HepG2 (cell line): ENCODE measurements around the gene MAN2A2. TPM values are rescaled to one million over a fixed set of nuclear protein-coding genes. Genes with fewer than 3 reads are reported as not detected.

Experiments
- ATAC-seq: fragments of 200-7000 bp; cut with Tn5 transposase; 3 replicates; pipeline ENCODE4 v1.9.1; 2020; ENCODE audit warnings: mild to moderate bottlenecking, moderate library complexity
- Bru-seq: library from RNA; stranded (reverse); fragments of 400-500 nt; gene quantifications from one replicate; lab custom pipeline; 2021; lab: Mats Ljungman, UMichigan
- BruChase-seq, 2 experiments: library from RNA; stranded (reverse); fragments of 400-500 nt; gene quantifications; one replicate each; lab custom pipeline; 2021; lab: Mats Ljungman, UMichigan
- BruUV-seq: library from RNA; stranded (reverse); fragments of 400-500 nt; replicated peaks from 2 replicates; lab custom pipeline; 2021; lab: Mats Ljungman, UMichigan
- CTCF ChIA-PET: fragments of 300-600 bp; formaldehyde crosslinking; extraction: SDS; loops from one replicate; lab custom pipeline; 2021; ENCODE audit warnings: low total read pairs, inconsistent platforms, low intra/inter-chr PET ratio; lab: Yijun Ruan, JAX
- POLR2A ChIA-PET: fragments of 350-600 bp; sonication (Branson Sonifier 250); formaldehyde crosslinking; loops from one replicate; lab custom pipeline; 2020; ENCODE audit warnings: antibody characterized with exemption, inconsistent platforms; lab: Yijun Ruan, JAX
- DNase-seq: peaks from one replicate; pipeline ENCODE4 v3.0.0-alpha.2; 2015; ENCODE audit warnings: low spot score
- FAIRE-seq: peaks from 3 replicates; lab custom pipeline; 2011; peaks lifted over from hg19 to GRCh38; lab: Jason Lieb, UNC
- H2AFZ ChIP-seq: one replicate; pipeline ENCODE4 v1.6.1; 2011; ENCODE audit warnings: low read length, inconsistent platforms
- H3K27ac ChIP-seq: fragments of 300-600 bp; 3 replicates; pipeline ENCODE4 v1.8.0; 2011; ENCODE audit warnings: mixed run types, mild to moderate bottlenecking, mixed read lengths, low read length, inconsistent platforms; ENCODE audit not compliant: insufficient read depth; ENCODE audit errors: extremely low read length
- H3K27me3 ChIP-seq, 2 experiments: fragments of 200-600 bp in 1 of 2; 2 replicates in 1 of 2; 3 replicates in 1 of 2; pipeline versions ENCODE4 v1.6.0 to v1.8.0; 2011; ENCODE audit warnings: low read length in 2 of 2, mild to moderate bottlenecking in 2 of 2, moderate library complexity in 2 of 2, inconsistent platforms in 1 of 2; ENCODE audit not compliant: insufficient read depth in 2 of 2, control insufficient read depth in 1 of 2
- H3K36me3 ChIP-seq, 2 experiments: fragments of 200-600 bp in 1 of 2; replicated peaks in 1 of 2; 2 replicates in 1 of 2; 3 replicates in 1 of 2; pipeline versions ENCODE4 v1.5.1 to v1.8.0; 2011; ENCODE audit warnings: low read length in 2 of 2, inconsistent platforms in 1 of 2; ENCODE audit not compliant: insufficient read depth in 2 of 2, control insufficient read depth in 1 of 2
- H3K4me1 ChIP-seq: 2 replicates; pipeline ENCODE4 v1.5.1; 2012; ENCODE audit warnings: low read length, inconsistent platforms; ENCODE audit not compliant: insufficient read depth
- H3K4me2 ChIP-seq: 2 replicates; pipeline ENCODE4 v1.6.0; 2011; ENCODE audit warnings: low read depth, low read length, inconsistent platforms
- H3K4me3 ChIP-seq, 3 experiments: fragments of 200-600 bp in 1 of 3; sonication (generic), shearing (Covaris generic) in 1 of 3; replicated peaks in 1 of 3; 2 replicates each; pipeline ENCODE4 v1.5.1; 2011 to 2016; ENCODE audit warnings: low read length in 3 of 3, inconsistent platforms in 2 of 3, low read depth in 2 of 3, mild to moderate bottlenecking in 2 of 3, control low read depth in 1 of 3, mixed read lengths in 1 of 3; ENCODE audit not compliant: insufficient read depth in 1 of 3
- H3K79me2 ChIP-seq: one replicate; pipeline ENCODE4 v1.6.1; 2011; ENCODE audit warnings: low read length, inconsistent platforms; ENCODE audit not compliant: insufficient read depth
- H3K9ac ChIP-seq: 2 replicates; pipeline ENCODE4 v1.6.0; 2011; ENCODE audit warnings: mild to moderate bottlenecking, low read depth, low read length, inconsistent platforms; ENCODE audit not compliant: insufficient read depth
- H3K9me3 ChIP-seq: 2 replicates; pipeline ENCODE4 v1.5.1; 2012; ENCODE audit warnings: mild to moderate bottlenecking, low read length
- H4K20me1 ChIP-seq: 2 replicates; pipeline ENCODE4 v1.6.0; 2011; ENCODE audit warnings: inconsistent platforms, mild to moderate bottlenecking, low read length, moderate library complexity; ENCODE audit not compliant: insufficient read depth
- GABPB1 ChIP-seq: IDR thresholded peaks from 2 replicates; pipeline ENCODE4 v1.6.1; 2016; ENCODE audit warnings: mild to moderate bottlenecking, missing genetic modification reagents, moderate library complexity, missing compliant biosample characterization
- GPBP1L1 ChIP-seq: sonication (generic); formaldehyde crosslinking; IDR thresholded peaks from 2 replicates; pipeline ENCODE4 v1.5.0; 2020; ENCODE audit warnings: mild to moderate bottlenecking, missing genetic modification reagents
- MLLT10 ChIP-seq: sonication (generic); formaldehyde crosslinking; IDR thresholded peaks from 2 replicates; pipeline ENCODE4 v1.4.0; 2020; ENCODE audit warnings: missing genetic modification reagents
- NFYC ChIP-seq: IDR thresholded peaks from 2 replicates; pipeline ENCODE4 v1.6.1; 2016; ENCODE audit warnings: missing genetic modification reagents, missing compliant biosample characterization
- NPAS2 ChIP-seq: sonication (generic); formaldehyde crosslinking; IDR thresholded peaks from 2 replicates; pipeline ENCODE4 v1.8.0; 2022; ENCODE audit warnings: mild to moderate bottlenecking, missing genetic modification reagents, borderline replicate concordance
- NR0B2 ChIP-seq: sonication (generic); formaldehyde crosslinking; IDR thresholded peaks from 2 replicates; pipeline ENCODE4 v1.4.0; 2020; ENCODE audit warnings: mild to moderate bottlenecking, missing genetic modification reagents
- SMARCE1 ChIP-seq: fragments of 450-650 bp; IDR thresholded peaks from 2 replicates; pipeline ENCODE4 v1.6.1; 2017; ENCODE audit warnings: borderline replicate concordance
- ZBTB25 ChIP-seq: IDR thresholded peaks from 2 replicates; pipeline ENCODE4 v1.6.1; 2018; ENCODE audit warnings: missing genetic modification reagents
- ZNF121 ChIP-seq: sonication (generic); formaldehyde crosslinking; IDR thresholded peaks from 2 replicates; pipeline ENCODE4 v1.5.0; 2020; ENCODE audit warnings: mild to moderate bottlenecking, missing genetic modification reagents
- ZNF501 ChIP-seq: sonication (generic); formaldehyde crosslinking; IDR thresholded peaks from 2 replicates; pipeline ENCODE4 v1.5.1; 2020; ENCODE audit warnings: mild to moderate bottlenecking, moderate library complexity, missing genetic modification reagents
- WGBS: methylation state at CpG from one replicate; pipeline ENCODE4 v1.1.6; 2017; ENCODE audit warnings: low lambda C conversion rate; 5-methylcytosine and 5-hydroxymethylcytosine counted together
- in situ Hi-C: cut with HindIII; loops from 2 replicates; pipeline ENCODE4 v1.10.0; 2017; ENCODE audit warnings: low pct_unique_long_range_greater_than_20kb; ENCODE audit not compliant: extremely low pct_ligation_motif_present
- intact Hi-C: fragments of 100-400 bp; cut with micrococcal nuclease; formaldehyde crosslinking; loops from one replicate; pipeline ENCODE4 v1.10.0; 2022; ENCODE audit not compliant: unreplicated experiment
- long read RNA-seq, 2 experiments: library from RNA in 1 of 2; library from polyadenylated mRNA in 1 of 2; stranded (forward) in 1 of 2; unstranded in 1 of 2; transcript quantifications; one replicate each; pipeline ENCODE4 v2.0.0, GENCODE V29; 2019 to 2022
- polyA minus RNA-seq, 3 experiments: library from RNA; depleted of rRNA, polyadenylated mRNA; stranded (reverse); fragments of >200 nt; gene quantifications; 2 replicates each; pipeline ENCODE4 v1.2.3, GENCODE V29; 2011; ENCODE audit warnings: low replicate concordance in 1 of 3
- polyA plus RNA-seq, 8 experiments: library from polyadenylated mRNA; depleted of rRNA in 3 of 8; stranded (reverse) in 7 of 8; unstranded in 1 of 8; fragments of >200 nt; fragmentation: Illumina TruSeq in 4 of 8; extraction: Trizol in 4 of 8; gene quantifications; 2 replicates each; pipeline versions ENCODE4 v1.2.1 to v1.2.3, GENCODE V29; 2011 to 2016; ENCODE audit warnings: low read depth in 4 of 8, missing spikeins in 1 of 8, mixed read lengths in 1 of 8; ENCODE audit not compliant: insufficient read depth in 1 of 8
- total RNA-seq, 5 experiments: library from RNA; depleted of rRNA; stranded (reverse); fragments of >200 nt; fragmentation: Illumina TruSeq; extraction: Trizol; gene quantifications; 2 replicates each; pipeline ENCODE4 v1.2.3, GENCODE V29; 2016; ENCODE audit warnings: low read depth in 1 of 5

The MAN2A2 gene
- total RNA-seq (2016; rRNA removed; fragmentation: Illumina TruSeq; extraction: Trizol) = 6.7 and 17.5 TPM in 2 replicates
- total RNA-seq (2016; cell fraction: cytosol; rRNA removed; fragmentation: Illumina TruSeq; extraction: Trizol; ENCODE audit: low read depth) = 8.9 and 9.3 TPM in 2 replicates
- 5.6 and 21.4 TPM in 2 replicates for total RNA-seq (2016; cell fraction: insoluble cytoplasmic fraction; rRNA removed; fragmentation: Illumina TruSeq; extraction: Trizol)
- total RNA-seq (2016; cell fraction: membrane; rRNA removed; fragmentation: Illumina TruSeq; extraction: Trizol) = 9.6 and 10.0 TPM in 2 replicates
- 31.3 and 36.5 TPM in 2 replicates for total RNA-seq (2016; cell fraction: nucleus; rRNA removed; fragmentation: Illumina TruSeq; extraction: Trizol)
- 43.8 and 51.5 TPM in 2 replicates for polyA plus RNA-seq (2011; rRNA removed)
- polyA plus RNA-seq (2011; cell fraction: cytosol; rRNA removed) = 18.4 and 29.4 TPM in 2 replicates
- 296 and 398 TPM in 2 replicates for polyA plus RNA-seq (2011; cell fraction: nucleus; rRNA removed)
- polyA plus RNA-seq (2012) = 13.2 and 18.7 TPM in 2 replicates
- 1.5 and 2.3 TPM in 2 replicates for polyA plus RNA-seq (2016; cell fraction: cytosol; fragmentation: Illumina TruSeq; extraction: Trizol; ENCODE audit: low read depth)
- 7.9 and 9.3 TPM in 2 replicates for polyA plus RNA-seq (2016; cell fraction: insoluble cytoplasmic fraction; fragmentation: Illumina TruSeq; extraction: Trizol; ENCODE audit: low read depth)
- polyA plus RNA-seq (2016; cell fraction: membrane; fragmentation: Illumina TruSeq; extraction: Trizol; ENCODE audit: low read depth) = 5.8 and 8.8 TPM in 2 replicates
- polyA plus RNA-seq (2016; cell fraction: nucleus; fragmentation: Illumina TruSeq; extraction: Trizol; ENCODE audit: insufficient read depth, low read depth) = 117 and 126 TPM in 2 replicates
- polyA minus RNA-seq (2011; rRNA and poly(A)+ RNA removed; ENCODE audit: low replicate concordance) = 46.3 and 58.9 TPM in 2 replicates
- polyA minus RNA-seq (2011; cell fraction: cytosol; rRNA and poly(A)+ RNA removed) = 16.2 and 16.4 TPM in 2 replicates
- 38.2 and 38.5 TPM in 2 replicates for polyA minus RNA-seq (2011; cell fraction: nucleus; rRNA and poly(A)+ RNA removed)
- Bru-seq, nascent RNA = percentile 52 among the genes with signal in this experiment
- percentile 76 among the genes with signal in this experiment for BruChase-seq, experiment 1, labeled RNA remaining after a 6-hour chase
- percentile 66 among the genes with signal in this experiment for BruChase-seq, experiment 2, labeled RNA remaining after a 2-hour chase
- long read RNA-seq, experiment 1, partial matches to known transcripts = 6 of 10 reads
- long read RNA-seq, experiment 1, other reads (novel, unspliced or antisense) = 4 of 10 reads
- long read RNA-seq, experiment 2, partial matches to known transcripts = 9 of 40 reads
- long read RNA-seq, experiment 2, other reads (novel, unspliced or antisense) = 31 of 40 reads

DNA sequence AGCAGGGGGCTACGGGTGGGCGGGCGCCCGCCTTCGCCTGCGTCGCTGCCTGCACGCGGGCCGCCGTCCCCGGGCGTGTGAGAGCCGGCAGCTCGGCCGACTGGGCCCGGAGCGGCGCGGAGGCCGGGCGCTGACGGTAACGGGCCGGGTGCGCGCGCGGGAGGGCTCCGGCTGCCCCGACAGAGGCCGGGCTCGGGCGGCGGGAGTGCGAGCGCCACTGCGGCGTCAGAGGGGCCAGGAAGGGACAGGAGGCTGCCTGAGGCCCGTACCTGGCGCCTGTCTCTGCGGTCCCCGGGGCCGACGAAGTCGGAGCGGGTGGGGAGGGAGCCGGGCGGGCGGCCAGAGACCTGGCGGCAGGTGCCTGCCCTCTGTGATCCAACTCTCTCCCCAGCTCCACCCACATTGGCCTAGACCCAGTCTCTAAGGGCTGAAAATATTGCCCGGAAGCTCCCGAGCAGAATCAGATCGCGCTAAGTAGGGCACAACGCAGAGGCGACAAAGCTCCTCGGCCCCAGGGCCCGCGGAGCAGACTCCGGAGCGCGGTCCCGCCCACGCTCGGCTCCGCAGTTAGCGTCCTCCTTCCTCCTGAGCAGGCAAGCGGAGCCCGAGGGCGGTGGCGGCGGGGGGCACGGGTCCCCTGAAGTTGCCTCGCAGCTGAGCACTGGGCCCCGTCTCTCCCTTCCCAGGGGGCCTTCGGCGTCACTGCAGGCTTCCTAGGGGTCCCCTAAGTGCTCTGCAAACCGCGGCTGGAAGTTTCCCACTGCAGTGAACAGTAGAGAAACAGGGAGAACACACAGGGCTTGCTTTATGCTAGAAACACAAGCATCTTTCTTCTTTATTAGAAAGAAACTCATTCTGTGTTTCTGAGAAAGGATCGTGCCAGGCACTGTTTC lies at the start of gene MAN2A2:
Gene MAN2A2 (plus strand): TSS at position 463 of the 893 bp plus-strand sequence. CDS start 906 bp downstream, outside the sequence.
- Histone ChIP-seq H3K36me3 (peaks cover 7 to 29% of the 10 kb centered on the region in 2 experiments; a peak in 4 of 5 replicates), H3K27me3 (peaks cover 0 to 1% of the 10 kb centered on the region in 2 experiments; a peak in 1 of 5 replicates), H3K9ac (peak within 1 kb of the TSS; percentile 77), H4K20me1 (no peaks in the 10 kb centered on the region), H3K4me1 (peaks cover 20% of the 10 kb centered on the region), H3K4me2 (peak within 1 kb of the TSS; percentile 83), H3K9me3 (no peaks in the 10 kb centered on the region), H3K4me3 (peak within 1 kb of the TSS; percentile 71 to 89 (median 81)), H3K27ac (peak within 1 kb of the TSS; percentile 64), H3K79me2 (no peaks in the 10 kb centered on the region), H2AFZ (peak within 1 kb of the TSS; percentile 77)
- BruUV-seq = no TSS peak
- intact Hi-C loops = loop anchor here (1.0 kb wide), 2 partner anchors 31 to 186 kb away; partner anchors contain the start of gene BLM
- DNase-seq (peak; percentile 15), FAIRE-seq (no peak), ATAC-seq (peak; percentile 70)
- WGBS = 2% methylated on average over 11 of the region's 81 CpGs
- in situ Hi-C loops = no loop called here
- ChIA-PET CTCF (interaction anchor here (0.9 to 1.9 kb wide), 2 partner anchors 30 to 32 kb away, joined by 3 to 5 read pairs; partner anchors contain the start of genes HDDC3 and UNC45A), POLR2A (interaction anchor here (1.0 to 4.4 kb wide), 13 partner anchors 10 to 186 kb away, joined by 3 to 45 read pairs (median 5); partner anchors contain the start of genes BLM, FES, HDDC3 and RCCD1)
- TF ChIP-seq GPBP1L1 (CRISPR knock-in tag) = no peak
- no peak for TF ChIP-seq SMARCE1
- no peak for TF ChIP-seq ZBTB25 (CRISPR knock-in tag)
- no peak for TF ChIP-seq ZNF121 (CRISPR knock-in tag)
- TF ChIP-seq ZNF501 (CRISPR knock-in tag) = peak; percentile 23; the same call in 1 of the 2 replicates
- no peak for TF ChIP-seq MLLT10 (CRISPR knock-in tag)
- TF ChIP-seq NPAS2 (CRISPR knock-in tag) = no peak
- TF ChIP-seq NR0B2 (CRISPR knock-in tag) = no peak
- TF ChIP-seq NFYC (CRISPR knock-in tag) = no peak
- TF ChIP-seq GABPB1 (CRISPR knock-in tag) = peak; percentile 54; the same call in 1 of the 2 replicates
